Fibroblast of lung (primary cell): ENCODE measurements around the gene MAMDC4.

Experiments
- EZH2 ChIP-seq: IDR thresholded peaks from 2 replicates; pipeline ENCODE4 v1.5.1; 2012; ENCODE audit warnings: low read length, control low read depth, mild to moderate bottlenecking; ENCODE audit errors: missing control alignments
- TF ChIP-seq, protein P1 (sequence below), 2 donors: IDR thresholded peaks in 1 of 2; conservative IDR thresholded peaks in 1 of 2; 1 replicate in 1 of 2; 2 replicates in 1 of 2; pipeline ENCODE4 v1.5.1; 2011 to 2012; ENCODE audit warnings: low read length in 2 of 2, control low read depth in 1 of 2, inconsistent platforms in 1 of 2, low read depth in 1 of 2, mild to moderate bottlenecking in 1 of 2

DNA sequence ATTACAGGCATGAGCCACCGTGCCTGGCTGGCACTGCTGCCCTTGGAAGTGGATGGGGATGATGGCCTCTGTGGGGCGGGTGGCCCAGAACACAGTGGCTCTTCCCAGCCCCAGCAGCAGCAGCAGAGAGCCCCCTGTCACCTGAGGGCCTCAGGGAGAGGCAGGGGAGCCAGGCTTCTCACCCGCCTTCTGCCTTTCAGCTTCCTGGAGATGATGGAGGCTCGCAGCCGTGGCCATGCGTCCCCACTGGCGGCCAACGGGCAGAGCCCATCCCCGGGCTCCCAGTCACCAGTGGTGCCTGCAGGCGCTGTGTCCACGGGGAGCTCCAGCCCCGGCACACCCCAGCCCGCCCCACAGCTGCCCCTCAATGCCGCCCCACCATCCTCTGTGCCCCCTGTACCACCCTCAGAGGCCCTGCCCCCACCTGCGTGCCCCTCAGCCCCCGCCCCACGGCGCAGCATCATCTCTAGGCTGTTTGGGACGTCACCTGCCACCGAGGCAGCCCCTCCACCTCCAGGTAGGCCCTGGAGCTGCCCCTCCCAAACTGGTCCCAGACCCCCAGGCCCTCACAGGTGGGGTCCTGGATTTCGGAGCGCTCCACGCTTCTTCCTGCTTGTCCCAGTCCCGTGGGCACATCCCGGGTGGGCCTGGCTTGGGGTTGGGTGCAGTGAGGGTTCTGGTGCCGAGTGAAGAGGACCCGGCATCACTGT lies 14.8 kb upstream of the MAMDC4 start:
- TF ChIP-seq, protein P1, sequence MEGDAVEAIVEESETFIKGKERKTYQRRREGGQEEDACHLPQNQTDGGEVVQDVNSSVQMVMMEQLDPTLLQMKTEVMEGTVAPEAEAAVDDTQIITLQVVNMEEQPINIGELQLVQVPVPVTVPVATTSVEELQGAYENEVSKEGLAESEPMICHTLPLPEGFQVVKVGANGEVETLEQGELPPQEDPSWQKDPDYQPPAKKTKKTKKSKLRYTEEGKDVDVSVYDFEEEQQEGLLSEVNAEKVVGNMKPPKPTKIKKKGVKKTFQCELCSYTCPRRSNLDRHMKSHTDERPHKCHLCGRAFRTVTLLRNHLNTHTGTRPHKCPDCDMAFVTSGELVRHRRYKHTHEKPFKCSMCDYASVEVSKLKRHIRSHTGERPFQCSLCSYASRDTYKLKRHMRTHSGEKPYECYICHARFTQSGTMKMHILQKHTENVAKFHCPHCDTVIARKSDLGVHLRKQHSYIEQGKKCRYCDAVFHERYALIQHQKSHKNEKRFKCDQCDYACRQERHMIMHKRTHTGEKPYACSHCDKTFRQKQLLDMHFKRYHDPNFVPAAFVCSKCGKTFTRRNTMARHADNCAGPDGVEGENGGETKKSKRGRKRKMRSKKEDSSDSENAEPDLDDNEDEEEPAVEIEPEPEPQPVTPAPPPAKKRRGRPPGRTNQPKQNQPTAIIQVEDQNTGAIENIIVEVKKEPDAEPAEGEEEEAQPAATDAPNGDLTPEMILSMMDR (conservative IDR thresholded peaks at IDR 0.05 in 1 of 2, IDR thresholded peaks at IDR 0.05 in 1 of 2; ENCODE audit: low read depth in 1 of 2, low read length in 2 of 2), result no peak
- TF ChIP-seq EZH2, result no peak
